HG03442 (cell line): ENCODE measurements around the gene VSTM5.
"Not testable (repeated sequence)": the region's sequence is repeated elsewhere in the genome, so short reads cannot be mapped to it uniquely, and the experiment has no call there.

Experiments used
- ATAC-seq: cut with Tn5 transposase; IDR thresholded peaks from one replicate; pipeline ENCODE4 v1.9.1; 2021; ENCODE audit warnings: mild to moderate bottlenecking, moderate library complexity; ENCODE audit not compliant: unreplicated experiment

VSTM5 gene

GRCh38 chr11:93850594-93851018, at the start of gene VSTM5:
Gene VSTM5, minus strand, starts transcription at chr11:93850618. Its CDS starts 116 bp downstream, at chr11:93850502.
- no peak for ATAC-seq

- ATAC-seq: peak; percentile 69
Observed at GRCh38 chr11:93895106-93895862, 44.9 kb upstream of the VSTM5 start.

- ATAC-seq: no peak
Observed at GRCh38 chr11:93890391-93891051, 40.1 kb upstream of the VSTM5 start.

- no peak for ATAC-seq
Observed at GRCh38 chr11:93887111-93887510, 36.7 kb upstream of the VSTM5 start.

GRCh38 chr11:93879114-93879513, 28.7 kb upstream of the VSTM5 start:
- ATAC-seq: not testable (repeated sequence)

- ATAC-seq: no peak
Observed at GRCh38 chr11:93875637-93876036, 25.2 kb upstream of the VSTM5 start.

GRCh38 chr11:93871526-93871925, 21.1 kb upstream of the VSTM5 start:
- ATAC-seq: no peak

- ATAC-seq: no peak
Observed at GRCh38 chr11:93870616-93871015, 20.2 kb upstream of the VSTM5 start.

GRCh38 chr11:93869830-93870229, 19.4 kb upstream of the VSTM5 start:
- no peak for ATAC-seq

- not testable (repeated sequence) for ATAC-seq
Observed at GRCh38 chr11:93868404-93868803, 18.0 kb upstream of the VSTM5 start.

- ATAC-seq: no peak
Observed at GRCh38 chr11:93861808-93862207, 11.4 kb upstream of the VSTM5 start.

GRCh38 chr11:93858121-93858775, 7.8 kb upstream of the VSTM5 start:
- no peak for ATAC-seq

- ATAC-seq: no peak
Observed at GRCh38 chr11:93857413-93858120, 7.1 kb upstream of the VSTM5 start.

- no peak for ATAC-seq
Observed at GRCh38 chr11:93852242-93852641, 1.8 kb upstream of the VSTM5 start.

GRCh38 chr11:93849751-93850593, 446 bp downstream of the VSTM5 start:
- no peak for ATAC-seq

- no peak for ATAC-seq
Observed at GRCh38 chr11:93849201-93849600, 1.2 kb downstream of the VSTM5 start.

GRCh38 chr11:93846411-93846810, 4.0 kb downstream of the VSTM5 start:
- ATAC-seq: no peak

- ATAC-seq: no peak
Observed at GRCh38 chr11:93845181-93846092, 5.0 kb downstream of the VSTM5 start.

- no peak for ATAC-seq
Observed at GRCh38 chr11:93844568-93844967, 5.8 kb downstream of the VSTM5 start.
